ENCODE data around the gene TINAGL1. TPM values are rescaled to one million over a fixed set of nuclear protein-coding genes. Genes with fewer than 3 reads are reported as not detected.
"Not testable (repeated sequence)": the region's sequence is repeated elsewhere in the genome, so short reads cannot be mapped to it uniquely, and the experiment has no call there.

Gene TINAGL1
- total RNA-seq, 4 donors from 2014 or later, result 139 to 354 (median 244) TPM

DNA sequence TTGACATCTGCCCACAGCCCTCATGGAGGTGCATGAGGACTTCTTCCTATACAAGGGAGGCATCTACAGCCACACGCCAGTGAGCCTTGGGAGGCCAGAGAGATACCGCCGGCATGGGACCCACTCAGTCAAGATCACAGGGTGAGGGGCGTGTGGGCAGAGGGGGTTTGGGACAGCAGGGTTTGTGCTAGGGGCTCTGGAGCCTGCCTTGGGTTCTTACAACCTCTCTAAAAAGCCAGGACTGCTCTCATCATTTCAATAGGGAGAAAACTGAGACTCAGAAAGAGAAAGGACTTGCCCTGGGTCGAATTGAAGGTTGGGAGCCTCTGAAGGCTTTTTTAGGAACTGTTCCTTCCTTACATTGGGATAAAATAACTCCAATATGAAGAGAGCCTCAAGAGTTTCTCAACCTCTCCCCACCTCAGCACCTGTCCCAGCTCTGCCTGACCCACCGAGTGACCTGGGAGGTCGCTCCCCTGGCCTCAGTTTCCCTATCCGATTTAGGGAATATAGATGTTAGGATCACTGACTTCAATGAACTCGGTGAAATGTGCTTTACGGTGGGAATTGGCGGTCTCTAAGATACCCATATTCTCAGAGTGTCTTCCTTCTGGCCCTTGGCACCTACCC lies 9.5 kb downstream of the TINAGL1 start:
- Histone ChIP-seq H3K9me3 (no peaks in the 10 kb centered on the region), H3K4me3 (no peak overlapping the region), H3K36me3 (peaks cover 14 to 62% (median 40%) of the 10 kb centered on the region in 4 donors), H3K27ac (replicated peaks in 1 of 4) (peak overlapping the region; percentile 92 to 96 (median 94)), H3K4me1 (peaks cover 85 to 88% (median 87%) of the 10 kb centered on the region in 4 donors), H3K27me3 (no peaks in the 10 kb centered on the region)
- no peak for TF ChIP-seq EP300 (IDR thresholded peaks at IDR 0.05)
- no peak for TF ChIP-seq CTCF (IDR thresholded peaks at IDR 0.05)
- TF ChIP-seq POLR2A (IDR thresholded peaks at IDR 0.05; ENCODE audit: low read depth), result no peak
- TF ChIP-seq POLR2AphosphoS5 (IDR thresholded peaks at IDR 0.05), result no peak
- DNase-seq (ENCODE audit: extremely low spot score), result no peak
- intact Hi-C loops (cut with DNase I), result no loop called here
- 84% methylated on average over 10 of the region's 11 CpGs for WGBS

GRCh38 chr1:31586376-31587327 lies 10.3 kb downstream of the TINAGL1 start:
- peak overlapping the region; percentile 92 to 96 (median 94) for H3K27ac ChIP-seq (replicated peaks in 1 of 4)
- 78% methylated on average over 28 of the region's 47 CpGs for WGBS
- no peak overlapping the region for H3K4me3 ChIP-seq
- intact Hi-C loops (cut with DNase I), result no loop called here
- no peaks in the 10 kb centered on the region for H3K27me3 ChIP-seq
- no peak for DNase-seq (ENCODE audit: extremely low spot score)
- TF ChIP-seq POLR2AphosphoS5 (IDR thresholded peaks at IDR 0.05) (peak in 1 of 2 donors; percentile 32), CTCF (IDR thresholded peaks at IDR 0.05) (no peak)
- no peaks in the 10 kb centered on the region for H3K9me3 ChIP-seq
- peaks cover 79 to 85% (median 82%) of the 10 kb centered on the region in 4 donors for H3K4me1 ChIP-seq
- H3K36me3 ChIP-seq, result peaks cover 14 to 56% (median 40%) of the 10 kb centered on the region in 4 donors

DNA sequence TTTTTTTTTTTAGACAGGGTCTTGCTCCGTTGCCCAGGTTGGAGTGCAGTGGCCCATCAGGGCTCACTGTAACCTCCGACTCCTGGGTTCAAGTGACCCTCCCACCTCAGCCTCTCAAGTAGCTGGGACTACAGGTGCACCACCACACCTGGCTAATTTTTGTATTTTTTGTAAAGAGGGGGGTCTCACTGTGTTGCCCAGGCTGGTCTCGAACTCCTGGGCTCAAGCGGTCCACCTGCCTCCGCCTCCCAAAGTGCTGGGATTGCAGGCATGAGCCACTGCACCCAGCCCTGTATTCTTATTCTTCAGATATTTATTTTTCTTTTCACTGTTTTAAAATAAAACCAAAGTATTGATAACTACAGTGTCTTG lies 11.0 kb downstream of the TINAGL1 start:
- intact Hi-C loops (cut with DNase I); H3K9me3 ChIP-seq; DNase-seq (ENCODE audit: extremely low spot score); H3K4me3 ChIP-seq; H3K27me3 ChIP-seq: not testable (repeated sequence)
- Histone ChIP-seq H3K4me1 (peaks cover 74 to 85% (median 82%) of the 10 kb centered on the region in 4 donors), H3K27ac (replicated peaks in 1 of 4) (peak overlapping the region; percentile 92 to 96 (median 94)), H3K36me3 (peaks cover 14 to 51% (median 40%) of the 10 kb centered on the region in 4 donors)
- 84% methylated on average over 5 of the region's 5 CpGs for WGBS

- no peak for DNase-seq (ENCODE audit: extremely low spot score)
- H3K27ac ChIP-seq (replicated peaks in 1 of 4), result peak overlapping the region; percentile 92 to 96 (median 94)
- H3K36me3 ChIP-seq, result peaks cover 14 to 45% (median 39%) of the 10 kb centered on the region in 4 donors
- no peaks in the 10 kb centered on the region for H3K9me3 ChIP-seq
- no peaks in the 10 kb centered on the region for H3K27me3 ChIP-seq
- TF ChIP-seq POLR2A (IDR thresholded peaks at IDR 0.05; ENCODE audit: low read depth) (no peak), EP300 (IDR thresholded peaks at IDR 0.05) (no peak), CTCF (IDR thresholded peaks at IDR 0.05) (peak; percentile 53 to 69 (median 53)), POLR2AphosphoS5 (IDR thresholded peaks at IDR 0.05) (peak; percentile 33 to 72)
- intact Hi-C loops (cut with DNase I), result no loop called here
- H3K4me1 ChIP-seq, result peaks cover 69 to 82% (median 78%) of the 10 kb centered on the region in 4 donors
- H3K4me3 ChIP-seq, result peak overlapping the region in 3 of 4 donors; percentile 56 to 60 (median 57)
- 28% methylated on average over 10 of the region's 14 CpGs for WGBS
Measured at GRCh38 chr1:31587720-31588423, 11.6 kb downstream of the TINAGL1 start.

Measured in esophagus muscularis mucosa (tissue), 4 donors.